VCaP (cell line): ENCODE measurements around the gene IGFL1.
"Not testable (repeated sequence)": the region's sequence is repeated elsewhere in the genome, so short reads cannot be mapped to it uniquely, and the experiment has no call there.

Experiments
- H3K27ac ChIP-seq: fragments of 450-650 bp; 2 replicates; pipeline ENCODE4 v1.5.1; 2017
- CTCF ChIP-seq: fragments of 450-650 bp; conservative IDR thresholded peaks from 2 replicates; pipeline ENCODE4 v1.5.1; 2017; ENCODE audit warnings: mild to moderate bottlenecking, moderate library complexity

Gene IGFL1

GRCh38 chr19:46221152-46221551 lies 8.4 kb upstream of the IGFL1 start:
- H3K27ac ChIP-seq = peak overlapping the region; percentile 66

GRCh38 chr19:46221981-46222610 lies 7.4 kb upstream of the IGFL1 start:
- TF ChIP-seq CTCF = no peak
- H3K27ac ChIP-seq = peak overlapping the region; percentile 66

More at GRCh38 chr19:46221152-46221551, 8.4 kb upstream of the IGFL1 start:
- no peak for TF ChIP-seq CTCF

- H3K27ac ChIP-seq = not testable (repeated sequence)
Measured at GRCh38 chr19:46223787-46224186, 5.8 kb upstream of the IGFL1 start.

DNA sequence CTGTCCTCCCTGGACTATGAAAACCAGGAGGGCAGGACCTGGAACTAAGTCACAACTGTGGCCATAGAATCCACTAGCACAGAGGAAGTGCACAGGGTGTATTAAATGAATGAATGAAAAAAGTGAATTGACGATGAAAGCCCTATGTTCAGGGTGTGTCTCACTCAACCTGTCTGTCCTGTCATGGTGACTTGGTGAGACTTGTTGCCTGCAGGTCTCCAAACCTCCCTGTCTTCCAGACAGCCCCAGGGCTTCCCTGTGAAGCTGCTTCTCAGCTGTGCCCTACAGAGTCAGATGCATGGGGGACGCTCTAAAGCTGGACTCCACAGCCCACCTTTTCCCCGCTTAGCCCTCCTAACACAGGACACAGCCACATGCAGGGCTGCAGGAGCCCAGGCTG lies 4.8 kb upstream of the IGFL1 start:
- no peak for TF ChIP-seq CTCF
- H3K27ac ChIP-seq = no peak overlapping the region

DNA sequence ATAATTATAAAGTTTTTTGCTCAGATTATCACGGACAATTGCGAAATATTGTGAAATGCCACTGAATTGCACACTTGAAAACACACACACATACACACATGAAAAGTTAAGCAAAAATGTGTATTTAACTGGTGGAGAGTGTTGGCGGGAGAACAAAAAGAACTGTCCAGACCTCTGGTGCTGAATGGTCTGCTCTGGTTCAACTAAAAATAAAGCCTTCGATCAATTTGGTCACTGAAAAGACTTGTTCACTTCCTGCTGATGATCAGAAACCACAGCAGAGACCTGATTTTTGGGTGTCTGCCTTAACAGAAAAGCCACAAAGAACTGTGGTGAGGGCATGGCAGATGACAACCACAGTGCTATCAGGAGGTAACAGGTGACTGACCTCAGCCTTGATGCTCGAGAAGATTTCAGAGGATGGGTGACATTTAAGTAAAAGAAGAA lies 4.0 kb upstream of the IGFL1 start:
- no peak for TF ChIP-seq CTCF
- no peak overlapping the region for H3K27ac ChIP-seq

GRCh38 chr19:46226438-46226973 lies 3.0 kb upstream of the IGFL1 start:
- no peak for TF ChIP-seq CTCF
- H3K27ac ChIP-seq = no peak overlapping the region

- no peak for TF ChIP-seq CTCF
- no peak overlapping the region for H3K27ac ChIP-seq
Measured at GRCh38 chr19:46232029-46232428, 2.5 kb downstream of the IGFL1 start.

DNA sequence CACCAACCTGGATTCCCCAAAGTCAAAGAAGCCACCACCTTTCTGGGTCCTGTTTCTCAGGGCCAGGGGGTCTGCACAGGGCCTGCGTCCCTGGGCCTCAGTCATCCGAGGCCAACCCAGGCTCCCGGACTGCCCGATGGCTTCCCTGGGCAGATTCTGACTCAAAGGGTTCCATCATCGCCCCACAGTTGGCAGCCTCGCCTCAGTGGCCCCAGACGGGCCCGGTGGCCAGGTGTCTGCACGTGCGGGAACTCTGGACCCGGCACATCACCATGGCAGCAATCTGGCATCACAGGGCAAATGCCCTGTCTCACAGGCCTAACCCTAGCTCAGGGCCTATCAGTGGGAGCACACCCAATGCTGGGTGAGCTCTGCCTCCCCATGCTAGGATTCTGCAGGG lies 2.9 kb downstream of the IGFL1 start:
- no peak for TF ChIP-seq CTCF

More for the DNA sequence above, 2.9 kb downstream of the IGFL1 start:
- peak overlapping the region; percentile 22; the same call in 1 of the 2 replicates for H3K27ac ChIP-seq
